Measurements from ENCODE around the gene TMEM179B. TPM values are rescaled to one million over a fixed set of nuclear protein-coding genes. Genes with fewer than 3 reads are reported as not detected.

Gene TMEM179B
- total and polyA plus RNA-seq, 7 donors, result 27.0 to 63.9 (median 39.0) TPM

GRCh38 chr11:62778441-62778840 lies 8.8 kb upstream of the TMEM179B start:
- Histone ChIP-seq H3K27ac (no peak overlapping the region), H3K4me3 (no peak overlapping the region), H3K27me3 (no peaks in the 10 kb centered on the region), H3K9me3 (no peaks in the 10 kb centered on the region), H3K36me3 (peaks cover 0 to 72% (median 26%) of the 10 kb centered on the region in 4 donors), H3K4me1 (no peaks in the 10 kb centered on the region)
- intact Hi-C loops (cut with DNase I), result no loop called here
- DNase-seq, result no peak
- WGBS, 2 donors, result 92 to 97% methylated on average over 3 of the region's 3 CpGs
- TF ChIP-seq CTCF (IDR thresholded peaks at IDR 0.05) (no peak), POLR2AphosphoS5 (IDR thresholded peaks at IDR 0.05) (no peak), POLR2A (IDR thresholded peaks at IDR 0.05) (no peak), EP300 (IDR thresholded peaks at IDR 0.05) (no peak)

GRCh38 chr11:62782753-62783152 lies 4.4 kb upstream of the TMEM179B start:
- no peak for DNase-seq
- TF ChIP-seq POLR2AphosphoS5 (IDR thresholded peaks at IDR 0.05) (no peak), CTCF (IDR thresholded peaks at IDR 0.05) (no peak), POLR2A (IDR thresholded peaks at IDR 0.05) (no peak), EP300 (IDR thresholded peaks at IDR 0.05) (no peak)

GRCh38 chr11:62786318-62787004 lies 741 bp upstream of the TMEM179B start:
- Histone ChIP-seq H3K4me1 (peaks cover 0 to 44% (median 38%) of the 10 kb centered on the region in 4 donors), H3K9me3 (no peaks in the 10 kb centered on the region), H3K27ac (peak overlapping the region; percentile 94 to 100 (median 97)), H3K36me3 (peaks cover 0 to 42% (median 10%) of the 10 kb centered on the region in 4 donors), H3K4me3 (peak overlapping the region; percentile 85 to 99 (median 92)), H3K27me3 (no peaks in the 10 kb centered on the region)
- no peak for TF ChIP-seq POLR2A (IDR thresholded peaks at IDR 0.05)
- TF ChIP-seq CTCF (IDR thresholded peaks at IDR 0.05), result peak; percentile 95 to 97 (median 96)
- no peak for TF ChIP-seq EP300 (IDR thresholded peaks at IDR 0.05)
- TF ChIP-seq POLR2AphosphoS5 (IDR thresholded peaks at IDR 0.05), result peak in 2 of 4 donors; percentile 6 to 44
- 1% methylated on average over 51 of the region's 51 CpGs for WGBS, 2 donors
- peak; percentile 95 for DNase-seq
- intact Hi-C loops (cut with DNase I), result loop anchor here (1.0 to 10.0 kb wide), 5 partner anchors 15 to 978 kb away; partner anchors contain the start of genes SLC3A2, TAF6L and ZFTA

More at GRCh38 chr11:62782753-62783152, 4.4 kb upstream of the TMEM179B start:
- Histone ChIP-seq H3K4me3 (no peak overlapping the region), H3K9me3 (no peaks in the 10 kb centered on the region), H3K27me3 (no peaks in the 10 kb centered on the region), H3K27ac (no peak overlapping the region), H3K4me1 (peaks cover 0 to 12% (median 10%) of the 10 kb centered on the region in 4 donors), H3K36me3 (peaks cover 0 to 52% (median 6%) of the 10 kb centered on the region in 4 donors)
- 97 to 98% methylated on average over 7 of the region's 7 CpGs for WGBS, 2 donors
- intact Hi-C loops (cut with DNase I), result loop anchor here (10.0 kb wide), 1 partner anchor 982 kb away; the partner anchor contains the start of gene ZFTA

- Histone ChIP-seq H3K27me3 (no peaks in the 10 kb centered on the region), H3K36me3 (peaks cover 9 to 40% (median 15%) of the 10 kb centered on the region in 4 donors), H3K27ac (peak overlapping the region in 1 of 4 donors; percentile 99), H3K4me3 (no peak overlapping the region), H3K4me1 (peaks cover 0 to 53% (median 47%) of the 10 kb centered on the region in 4 donors), H3K9me3 (no peaks in the 10 kb centered on the region)
- no peak for DNase-seq
- intact Hi-C loops (cut with DNase I), result loop anchor here (5.0 to 10.0 kb wide), 2 partner anchors 53 to 976 kb away; partner anchors contain the start of gene ZFTA
- WGBS, 2 donors, result 69 to 82% methylated on average over 5 of the region's 5 CpGs
- no peak for TF ChIP-seq POLR2AphosphoS5 (IDR thresholded peaks at IDR 0.05)
- no peak for TF ChIP-seq EP300 (IDR thresholded peaks at IDR 0.05)
Observed at GRCh38 chr11:62788991-62789390, 1.8 kb downstream of the TMEM179B start.

GRCh38 chr11:62789576-62789975 lies 2.4 kb downstream of the TMEM179B start:
- H3K27ac ChIP-seq, result no peak overlapping the region
- WGBS, 2 donors, result 59 to 76% methylated on average over 3 of the region's 3 CpGs
- TF ChIP-seq POLR2A (IDR thresholded peaks at IDR 0.05), result no peak
- TF ChIP-seq CTCF (IDR thresholded peaks at IDR 0.05), result no peak
- TF ChIP-seq EP300 (IDR thresholded peaks at IDR 0.05), result no peak
- no peak for TF ChIP-seq POLR2AphosphoS5 (IDR thresholded peaks at IDR 0.05)
- peaks cover 0 to 53% (median 47%) of the 10 kb centered on the region in 4 donors for H3K4me1 ChIP-seq
- DNase-seq, result no peak
- H3K36me3 ChIP-seq, result peaks cover 15 to 46% (median 21%) of the 10 kb centered on the region in 4 donors
- no peak overlapping the region for H3K4me3 ChIP-seq
- no peaks in the 10 kb centered on the region for H3K27me3 ChIP-seq
- intact Hi-C loops (cut with DNase I), result loop anchor here (5.0 to 10.0 kb wide), 2 partner anchors 53 to 975 kb away; partner anchors contain the start of gene ZFTA
- H3K9me3 ChIP-seq, result no peaks in the 10 kb centered on the region

Data from sigmoid colon (tissue), 7 donors.